HCT116 (cell line): ENCODE data around the gene CYSTM1.

ENCODE experiments used
- EZH2phosphoT487 ChIP-seq: fragments of 200-600 bp; IDR thresholded peaks from 2 replicates; pipeline ENCODE4 v1.6.1; 2018; ENCODE audit warnings: antibody characterized with exemption, borderline replicate concordance
- FOSL1 ChIP-seq: IDR thresholded peaks from 2 replicates; pipeline ENCODE4 v1.6.1; 2012; ENCODE audit warnings: low read depth
- TF ChIP-seq, protein P1 (sequence below): IDR thresholded peaks from 2 replicates; pipeline ENCODE4 v1.6.1; 2012; ENCODE audit warnings: low read depth
- TF ChIP-seq, protein P2 (sequence below), 3 experiments: fragments of 200-600 bp in 1 of 3; sonication (generic) in 1 of 3; IDR thresholded peaks in 2 of 3; conservative IDR thresholded peaks in 1 of 3; 2 replicates each; pipeline ENCODE4 v1.5.1; 2012 to 2017; ENCODE audit warnings: low read depth in 2 of 3, low read length in 2 of 3, antibody characterized with exemption in 1 of 3, borderline replicate concordance in 1 of 3, control low read depth in 1 of 3, mild to moderate bottlenecking in 1 of 3, mixed read lengths in 1 of 3, mixed run types in 1 of 3, moderate library complexity in 1 of 3; ENCODE audit not compliant: insufficient read depth in 1 of 3
- TF ChIP-seq, protein P3 (sequence below): IDR thresholded peaks from 2 replicates; pipeline ENCODE4 v1.6.1; 2012

DNA sequence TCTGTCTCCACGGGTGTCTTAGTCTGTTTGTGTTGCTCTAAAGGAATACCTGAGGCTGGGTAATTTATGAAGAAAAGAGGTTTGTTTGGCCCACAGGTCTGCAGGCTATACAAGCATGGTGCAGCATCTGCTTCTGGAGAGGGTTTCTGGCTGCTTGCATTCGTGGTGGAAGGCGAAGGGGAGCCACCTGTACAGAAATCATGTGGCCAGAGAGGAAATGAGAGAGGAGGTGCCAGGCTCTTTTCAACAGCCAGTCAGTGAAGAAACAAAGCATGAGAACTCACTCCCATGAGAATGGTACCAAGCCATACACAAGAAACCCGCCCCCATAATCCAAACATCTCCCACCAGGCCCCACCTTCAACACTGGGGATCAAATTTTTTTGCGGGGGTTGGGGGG, 74.5 kb downstream of the CYSTM1 start:
- TF ChIP-seq, protein P1, sequence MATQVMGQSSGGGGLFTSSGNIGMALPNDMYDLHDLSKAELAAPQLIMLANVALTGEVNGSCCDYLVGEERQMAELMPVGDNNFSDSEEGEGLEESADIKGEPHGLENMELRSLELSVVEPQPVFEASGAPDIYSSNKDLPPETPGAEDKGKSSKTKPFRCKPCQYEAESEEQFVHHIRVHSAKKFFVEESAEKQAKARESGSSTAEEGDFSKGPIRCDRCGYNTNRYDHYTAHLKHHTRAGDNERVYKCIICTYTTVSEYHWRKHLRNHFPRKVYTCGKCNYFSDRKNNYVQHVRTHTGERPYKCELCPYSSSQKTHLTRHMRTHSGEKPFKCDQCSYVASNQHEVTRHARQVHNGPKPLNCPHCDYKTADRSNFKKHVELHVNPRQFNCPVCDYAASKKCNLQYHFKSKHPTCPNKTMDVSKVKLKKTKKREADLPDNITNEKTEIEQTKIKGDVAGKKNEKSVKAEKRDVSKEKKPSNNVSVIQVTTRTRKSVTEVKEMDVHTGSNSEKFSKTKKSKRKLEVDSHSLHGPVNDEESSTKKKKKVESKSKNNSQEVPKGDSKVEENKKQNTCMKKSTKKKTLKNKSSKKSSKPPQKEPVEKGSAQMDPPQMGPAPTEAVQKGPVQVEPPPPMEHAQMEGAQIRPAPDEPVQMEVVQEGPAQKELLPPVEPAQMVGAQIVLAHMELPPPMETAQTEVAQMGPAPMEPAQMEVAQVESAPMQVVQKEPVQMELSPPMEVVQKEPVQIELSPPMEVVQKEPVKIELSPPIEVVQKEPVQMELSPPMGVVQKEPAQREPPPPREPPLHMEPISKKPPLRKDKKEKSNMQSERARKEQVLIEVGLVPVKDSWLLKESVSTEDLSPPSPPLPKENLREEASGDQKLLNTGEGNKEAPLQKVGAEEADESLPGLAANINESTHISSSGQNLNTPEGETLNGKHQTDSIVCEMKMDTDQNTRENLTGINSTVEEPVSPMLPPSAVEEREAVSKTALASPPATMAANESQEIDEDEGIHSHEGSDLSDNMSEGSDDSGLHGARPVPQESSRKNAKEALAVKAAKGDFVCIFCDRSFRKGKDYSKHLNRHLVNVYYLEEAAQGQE: no peak
- TF ChIP-seq, protein P2, sequence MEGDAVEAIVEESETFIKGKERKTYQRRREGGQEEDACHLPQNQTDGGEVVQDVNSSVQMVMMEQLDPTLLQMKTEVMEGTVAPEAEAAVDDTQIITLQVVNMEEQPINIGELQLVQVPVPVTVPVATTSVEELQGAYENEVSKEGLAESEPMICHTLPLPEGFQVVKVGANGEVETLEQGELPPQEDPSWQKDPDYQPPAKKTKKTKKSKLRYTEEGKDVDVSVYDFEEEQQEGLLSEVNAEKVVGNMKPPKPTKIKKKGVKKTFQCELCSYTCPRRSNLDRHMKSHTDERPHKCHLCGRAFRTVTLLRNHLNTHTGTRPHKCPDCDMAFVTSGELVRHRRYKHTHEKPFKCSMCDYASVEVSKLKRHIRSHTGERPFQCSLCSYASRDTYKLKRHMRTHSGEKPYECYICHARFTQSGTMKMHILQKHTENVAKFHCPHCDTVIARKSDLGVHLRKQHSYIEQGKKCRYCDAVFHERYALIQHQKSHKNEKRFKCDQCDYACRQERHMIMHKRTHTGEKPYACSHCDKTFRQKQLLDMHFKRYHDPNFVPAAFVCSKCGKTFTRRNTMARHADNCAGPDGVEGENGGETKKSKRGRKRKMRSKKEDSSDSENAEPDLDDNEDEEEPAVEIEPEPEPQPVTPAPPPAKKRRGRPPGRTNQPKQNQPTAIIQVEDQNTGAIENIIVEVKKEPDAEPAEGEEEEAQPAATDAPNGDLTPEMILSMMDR (IDR thresholded peaks at IDR 0.05 in 2 of 3, conservative IDR thresholded peaks at IDR 0.05 in 1 of 3; ENCODE audit: borderline replicate concordance in 1 of 3, insufficient read depth in 1 of 3, low read depth in 2 of 3, low read length in 2 of 3): no peak
- no peak for TF ChIP-seq FOSL1
- no peak for TF ChIP-seq EZH2phosphoT487
- TF ChIP-seq, protein P3, sequence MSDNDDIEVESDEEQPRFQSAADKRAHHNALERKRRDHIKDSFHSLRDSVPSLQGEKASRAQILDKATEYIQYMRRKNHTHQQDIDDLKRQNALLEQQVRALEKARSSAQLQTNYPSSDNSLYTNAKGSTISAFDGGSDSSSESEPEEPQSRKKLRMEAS: no peak
